Duodenal mucosa (tissue), 2 donors: ENCODE results near the gene GALNTL6.

ENCODE experiments used
- H3K27ac ChIP-seq: one replicate; pipeline ENCODE4 v1.7.0; 2013; ENCODE audit warnings: low read depth, low read length
- H3K27me3 ChIP-seq, 2 donors: one replicate each; pipeline ENCODE4 v1.7.0; 2013; ENCODE audit warnings: low read length in 2 of 2, control low read depth in 1 of 2; ENCODE audit not compliant: insufficient read depth in 2 of 2, control insufficient read depth in 1 of 2
- H3K36me3 ChIP-seq, 2 donors: one replicate each; pipeline ENCODE4 v1.7.0; 2013; ENCODE audit warnings: low read length in 2 of 2, control low read depth in 1 of 2; ENCODE audit not compliant: insufficient read depth in 2 of 2, control insufficient read depth in 1 of 2
- H3K4me1 ChIP-seq, 2 donors: one replicate each; pipeline ENCODE4 v1.7.0; 2013; ENCODE audit warnings: low read length in 2 of 2, control low read depth in 1 of 2; ENCODE audit not compliant: insufficient read depth in 2 of 2, control insufficient read depth in 1 of 2
- H3K4me3 ChIP-seq, 2 donors: one replicate each; pipeline ENCODE4 v1.7.0; 2013; ENCODE audit warnings: low read length in 2 of 2, low read depth in 1 of 2
- H3K9ac ChIP-seq, 2 donors: one replicate each; pipeline ENCODE4 v1.7.0; 2013; ENCODE audit warnings: low read length in 2 of 2, low read depth in 1 of 2
- H3K9me3 ChIP-seq, 2 donors: one replicate each; pipeline ENCODE4 v1.7.0; 2013; ENCODE audit warnings: low read length in 2 of 2, control low read depth in 1 of 2; ENCODE audit not compliant: control insufficient read depth in 1 of 2

GALNTL6 gene

GRCh38 chr4:172163215-172163614 is 350.0 kb downstream of the GALNTL6 start:
- H3K27me3 ChIP-seq = no peaks in the 10 kb centered on the region
- no peaks in the 10 kb centered on the region for H3K9me3 ChIP-seq
- no peaks in the 10 kb centered on the region for H3K4me1 ChIP-seq
- H3K4me3 ChIP-seq = no peak overlapping the region
- H3K36me3 ChIP-seq = no peaks in the 10 kb centered on the region
- H3K27ac ChIP-seq = no peak overlapping the region
- H3K9ac ChIP-seq = no peak overlapping the region

GRCh38 chr4:172168888-172169287 is 355.7 kb downstream of the GALNTL6 start:
- Histone ChIP-seq H3K9ac (no peak overlapping the region), H3K4me3 (no peak overlapping the region), H3K27me3 (no peaks in the 10 kb centered on the region), H3K36me3 (no peaks in the 10 kb centered on the region), H3K4me1 (no peaks in the 10 kb centered on the region), H3K27ac (no peak overlapping the region), H3K9me3 (no peaks in the 10 kb centered on the region)

GRCh38 chr4:172169871-172170270 is 356.7 kb downstream of the GALNTL6 start:
- H3K27ac ChIP-seq = no peak overlapping the region
- no peaks in the 10 kb centered on the region for H3K9me3 ChIP-seq
- H3K4me3 ChIP-seq = no peak overlapping the region
- H3K9ac ChIP-seq = no peak overlapping the region
- no peaks in the 10 kb centered on the region for H3K36me3 ChIP-seq
- H3K4me1 ChIP-seq = no peaks in the 10 kb centered on the region
- H3K27me3 ChIP-seq = no peaks in the 10 kb centered on the region

- H3K27me3 ChIP-seq = no peaks in the 10 kb centered on the region
Observed at GRCh38 chr4:172173206-172173605, 360.0 kb downstream of the GALNTL6 start.

GRCh38 chr4:172177382-172177781 is 364.2 kb downstream of the GALNTL6 start:
- H3K4me1 ChIP-seq = no peaks in the 10 kb centered on the region
- no peak overlapping the region for H3K9ac ChIP-seq

More at GRCh38 chr4:172173206-172173605, 360.0 kb downstream of the GALNTL6 start:
- H3K9me3 ChIP-seq = no peaks in the 10 kb centered on the region
- no peak overlapping the region for H3K4me3 ChIP-seq
- H3K4me1 ChIP-seq = no peaks in the 10 kb centered on the region
- no peaks in the 10 kb centered on the region for H3K36me3 ChIP-seq
- H3K9ac ChIP-seq = no peak overlapping the region
- no peak overlapping the region for H3K27ac ChIP-seq

GRCh38 chr4:172188248-172188988 is 375.2 kb downstream of the GALNTL6 start:
- H3K27me3 ChIP-seq = no peaks in the 10 kb centered on the region
- H3K4me1 ChIP-seq = no peaks in the 10 kb centered on the region
- H3K9ac ChIP-seq = no peak overlapping the region
- H3K27ac ChIP-seq = no peak overlapping the region
- no peaks in the 10 kb centered on the region for H3K9me3 ChIP-seq
- no peaks in the 10 kb centered on the region for H3K36me3 ChIP-seq
- no peak overlapping the region for H3K4me3 ChIP-seq

More at GRCh38 chr4:172177382-172177781, 364.2 kb downstream of the GALNTL6 start:
- H3K27me3 ChIP-seq = no peaks in the 10 kb centered on the region
- H3K27ac ChIP-seq = no peak overlapping the region
- H3K4me3 ChIP-seq = no peak overlapping the region
- H3K36me3 ChIP-seq = no peaks in the 10 kb centered on the region
- no peaks in the 10 kb centered on the region for H3K9me3 ChIP-seq

- Histone ChIP-seq H3K27me3 (no peaks in the 10 kb centered on the region), H3K4me3 (no peak overlapping the region), H3K27ac (no peak overlapping the region), H3K9me3 (no peaks in the 10 kb centered on the region), H3K9ac (no peak overlapping the region), H3K36me3 (no peaks in the 10 kb centered on the region), H3K4me1 (no peaks in the 10 kb centered on the region)
Observed at GRCh38 chr4:172202480-172203076, 389.4 kb downstream of the GALNTL6 start.

- no peaks in the 10 kb centered on the region for H3K36me3 ChIP-seq
- H3K9me3 ChIP-seq = no peaks in the 10 kb centered on the region
- no peak overlapping the region for H3K9ac ChIP-seq
- H3K4me3 ChIP-seq = no peak overlapping the region
- H3K4me1 ChIP-seq = no peaks in the 10 kb centered on the region
- no peak overlapping the region for H3K27ac ChIP-seq
- H3K27me3 ChIP-seq = no peaks in the 10 kb centered on the region
Observed at GRCh38 chr4:172207258-172207657, 394.1 kb downstream of the GALNTL6 start.

- no peaks in the 10 kb centered on the region for H3K36me3 ChIP-seq
- H3K4me3 ChIP-seq = no peak overlapping the region
- H3K9me3 ChIP-seq = no peaks in the 10 kb centered on the region
- H3K27ac ChIP-seq = no peak overlapping the region
- no peak overlapping the region for H3K9ac ChIP-seq
- no peaks in the 10 kb centered on the region for H3K4me1 ChIP-seq
- H3K27me3 ChIP-seq = no peaks in the 10 kb centered on the region
Observed at GRCh38 chr4:172207886-172208285, 394.7 kb downstream of the GALNTL6 start.

GRCh38 chr4:172220679-172221078 is 407.5 kb downstream of the GALNTL6 start:
- H3K36me3 ChIP-seq = no peaks in the 10 kb centered on the region
- H3K4me1 ChIP-seq = no peaks in the 10 kb centered on the region
- H3K27ac ChIP-seq = no peak overlapping the region
- no peak overlapping the region for H3K4me3 ChIP-seq
- H3K9ac ChIP-seq = no peak overlapping the region
- no peaks in the 10 kb centered on the region for H3K27me3 ChIP-seq
- no peaks in the 10 kb centered on the region for H3K9me3 ChIP-seq
